Liver (tissue), 9 donors: ENCODE measurements around the gene PEX19. TPM values are rescaled to one million over a fixed set of nuclear protein-coding genes. Genes with fewer than 3 reads are reported as not detected.

Experiments used
- DNase-seq: peaks from one replicate; pipeline ENCODE4 v3.0.0-alpha.2; 2017; ENCODE audit warnings: low spot score
- H3K27ac ChIP-seq, 2 donors: one replicate each; pipeline ENCODE4 v1.7.0; 2013; ENCODE audit warnings: inconsistent platforms in 2 of 2, low read length in 2 of 2, control low read depth in 1 of 2, low read depth in 1 of 2, mild to moderate bottlenecking in 1 of 2
- H3K27me3 ChIP-seq, 4 donors: one replicate each; pipeline versions ENCODE4 v1.6.1 to v1.7.0; 2013; ENCODE audit warnings: low read length in 3 of 4, inconsistent platforms in 1 of 4, mild to moderate bottlenecking in 1 of 4, moderate library complexity in 1 of 4; ENCODE audit not compliant: control insufficient read depth in 4 of 4, insufficient read depth in 4 of 4
- H3K36me3 ChIP-seq, 4 donors: one replicate each; pipeline versions ENCODE4 v1.6.1 to v1.7.0; 2013; ENCODE audit warnings: low read length in 3 of 4, mild to moderate bottlenecking in 3 of 4, low read depth in 1 of 4, moderate library complexity in 1 of 4; ENCODE audit not compliant: control insufficient read depth in 4 of 4, insufficient read depth in 3 of 4
- H3K4me1 ChIP-seq, 4 donors: one replicate each; pipeline versions ENCODE4 v1.6.1 to v1.7.0; 2013; ENCODE audit warnings: low read length in 3 of 4, mild to moderate bottlenecking in 3 of 4, moderate library complexity in 1 of 4; ENCODE audit not compliant: control insufficient read depth in 4 of 4, insufficient read depth in 4 of 4
- H3K4me3 ChIP-seq, 3 donors: one replicate each; pipeline versions ENCODE4 v1.6.1 to v1.7.0; 2013; ENCODE audit warnings: low read length in 3 of 3, control low read depth in 1 of 3, low read depth in 1 of 3, mild to moderate bottlenecking in 1 of 3
- H3K9ac ChIP-seq, 2 donors: one replicate each; pipeline ENCODE4 v1.7.0; 2013; ENCODE audit warnings: low read length in 2 of 2, mild to moderate bottlenecking in 2 of 2, moderate library complexity in 2 of 2, control low read depth in 1 of 2, low read depth in 1 of 2
- H3K9me3 ChIP-seq, 4 donors: one replicate each; pipeline versions ENCODE4 v1.6.1 to v1.7.0; 2013; ENCODE audit warnings: low read length in 3 of 4; ENCODE audit not compliant: control insufficient read depth in 4 of 4
- ATF3 ChIP-seq: IDR thresholded peaks from 2 replicates; pipeline ENCODE4 v1.6.1; 2016; ENCODE audit warnings: antibody characterized with exemption
- CTCF ChIP-seq: fragments of 150-350 bp; IDR thresholded peaks from 2 replicates; pipeline ENCODE4 v1.5.1; 2017; ENCODE audit warnings: improper control_type of control experiment, low read depth, low read length; ENCODE audit not compliant: missing input control
- EGR1 ChIP-seq, 2 donors: IDR thresholded peaks; 2 replicates each; pipeline ENCODE4 v1.6.1; 2016 to 2018; ENCODE audit warnings: antibody characterized with exemption in 2 of 2, low read depth in 2 of 2
- FOXA1 ChIP-seq: IDR thresholded peaks from 2 replicates; pipeline ENCODE4 v1.6.1; 2016; ENCODE audit warnings: antibody characterized with exemption
- FOXA2 ChIP-seq: IDR thresholded peaks from 2 replicates; pipeline ENCODE4 v1.6.1; 2016; ENCODE audit warnings: antibody characterized with exemption
- GABPA ChIP-seq, 2 donors: IDR thresholded peaks in 1 of 2; conservative IDR thresholded peaks in 1 of 2; 2 replicates each; pipeline ENCODE4 v1.6.1; 2016; ENCODE audit warnings: antibody characterized with exemption in 2 of 2, mild to moderate bottlenecking in 1 of 2, moderate library complexity in 1 of 2
- HNF4A ChIP-seq, 2 donors: conservative IDR thresholded peaks; 2 replicates each; pipeline ENCODE4 v1.6.1; 2016; ENCODE audit warnings: antibody characterized with exemption in 2 of 2, mild to moderate bottlenecking in 2 of 2
- HNF4G ChIP-seq: IDR thresholded peaks from 2 replicates; pipeline ENCODE4 v1.6.1; 2016; ENCODE audit warnings: antibody characterized with exemption
- JUND ChIP-seq, 2 donors: IDR thresholded peaks; 2 replicates each; pipeline ENCODE4 v1.6.1; 2016; ENCODE audit warnings: antibody characterized with exemption in 2 of 2
- MAX ChIP-seq: IDR thresholded peaks from 2 replicates; pipeline ENCODE4 v1.6.1; 2016; ENCODE audit warnings: antibody characterized with exemption
- NR2F2 ChIP-seq: IDR thresholded peaks from 2 replicates; pipeline ENCODE4 v1.6.1; 2016; ENCODE audit warnings: antibody characterized with exemption
- RAD21 ChIP-seq, 2 donors: IDR thresholded peaks; 2 replicates each; pipeline ENCODE4 v1.6.1; 2016; ENCODE audit warnings: antibody characterized with exemption in 2 of 2, mild to moderate bottlenecking in 2 of 2
- REST ChIP-seq: IDR thresholded peaks from 2 replicates; pipeline ENCODE4 v1.6.1; 2016; ENCODE audit warnings: antibody characterized with exemption, mild to moderate bottlenecking
- RXRA ChIP-seq, 2 donors: IDR thresholded peaks; 2 replicates each; pipeline ENCODE4 v1.6.1; 2017 to 2018; ENCODE audit warnings: antibody characterized with exemption in 2 of 2, mild to moderate bottlenecking in 1 of 2
- SP1 ChIP-seq: IDR thresholded peaks from 2 replicates; pipeline ENCODE4 v1.6.1; 2018; ENCODE audit warnings: antibody characterized with exemption, mild to moderate bottlenecking
- TAF1 ChIP-seq: conservative IDR thresholded peaks from 2 replicates; pipeline ENCODE4 v1.6.1; 2016; ENCODE audit warnings: antibody characterized with exemption, mild to moderate bottlenecking
- YY1 ChIP-seq: IDR thresholded peaks from 2 replicates; pipeline ENCODE4 v1.6.1; 2016; ENCODE audit warnings: antibody characterized with exemption, mild to moderate bottlenecking
- ZBTB33 ChIP-seq: IDR thresholded peaks from 2 replicates; pipeline ENCODE4 v1.6.1; 2016; ENCODE audit warnings: antibody characterized with exemption
- WGBS: extraction: QIAGEN DNeasy Blood & Tissue Kit; methylation state at CpG from one replicate; pipeline ENCODE4 v1.1.7; 2013; 5-methylcytosine and 5-hydroxymethylcytosine counted together
- polyA plus RNA-seq, 2 donors: library from polyadenylated mRNA; stranded (reverse) in 1 of 2; unstranded in 1 of 2; fragments of 200-250 nt in 1 of 2; fragments of >200 nt in 1 of 2; fragmentation: Nextera tagmentation in 1 of 2; extraction: Ambion mirVana in 1 of 2; gene quantifications; one replicate each; pipeline versions ENCODE4 v1.2.1 to v1.2.3, GENCODE V29; 2013 to 2015
- total RNA-seq, 2 donors: library from RNA; depleted of rRNA; stranded (reverse); fragments of >200 nt; gene quantifications; one replicate each; pipeline ENCODE4 v1.2.3, GENCODE V29; 2014
- donor health status: healthy.
- donor health status: healthy.
- donor health status: healthy.
- donor health status: healthy.
- donor health status: healthy.

The PEX19 gene
- total and polyA plus RNA-seq, 4 donors, result 24.8 to 73.9 (median 43.7) TPM

GRCh38 chr1:160308451-160309184 lies 23.7 kb upstream of the PEX19 start:
- no peak for TF ChIP-seq RAD21 (IDR thresholded peaks at IDR 0.05)
- no peak for TF ChIP-seq FOXA1
- no peak for TF ChIP-seq REST
- no peak for TF ChIP-seq ZBTB33
- no peak for TF ChIP-seq JUND (IDR thresholded peaks at IDR 0.05)
- TF ChIP-seq HNF4G, result no peak
- no peak for TF ChIP-seq MAX
- no peak for TF ChIP-seq RXRA (IDR thresholded peaks at IDR 0.05)
- no peak for TF ChIP-seq TAF1
- TF ChIP-seq SP1, result no peak
- no peak for TF ChIP-seq FOXA2
- no peak for TF ChIP-seq EGR1 (IDR thresholded peaks at IDR 0.05; ENCODE audit: low read depth in 2 of 2)
- TF ChIP-seq NR2F2, result no peak
- TF ChIP-seq GABPA (IDR thresholded peaks at IDR 0.05 in 1 of 2, conservative IDR thresholded peaks at IDR 0.05 in 1 of 2), result no peak
- TF ChIP-seq HNF4A (conservative IDR thresholded peaks at IDR 0.05), result no peak
- no peak for TF ChIP-seq YY1
- TF ChIP-seq CTCF, result no peak
- no peak for TF ChIP-seq ATF3
- H3K36me3 ChIP-seq, result peaks cover 18 to 90% (median 85%) of the 10 kb centered on the region in 4 donors
- H3K9me3 ChIP-seq, result no peaks in the 10 kb centered on the region
- no peak overlapping the region for H3K4me3 ChIP-seq
- DNase-seq, result no peak
- 91% methylated on average over 4 of the region's 4 CpGs for WGBS
- no peak overlapping the region for H3K27ac ChIP-seq
- H3K27me3 ChIP-seq, result no peaks in the 10 kb centered on the region
- no peaks in the 10 kb centered on the region for H3K4me1 ChIP-seq
- no peak overlapping the region for H3K9ac ChIP-seq
